Smooth muscle cell (in vitro differentiated cells): Measurements from ENCODE around the gene PLPPR1. TPM values are rescaled to one million over a fixed set of nuclear protein-coding genes. Genes with fewer than 3 reads are reported as not detected.
A peak's percentile ranks its signal among the peaks of the same experiment; 100 is the strongest.

ENCODE experiments used
- DNase-seq: peaks from one replicate; lab custom pipeline; 2025; ENCODE audit not compliant: unreplicated experiment; lab: John Stamatoyannopoulos, UW
- H2AFZ ChIP-seq: fragments of 200-600 bp; sonication (generic); 2 replicates; pipeline ENCODE4 v1.6.0; 2016; ENCODE audit warnings: antibody characterized with exemption, low read depth, mild to moderate bottlenecking
- H3F3A ChIP-seq: fragments of 200-600 bp; sonication (generic); 2 replicates; pipeline ENCODE4 v1.6.0; 2017; ENCODE audit warnings: antibody characterized with exemption, low read depth
- H3K27ac ChIP-seq: fragments of 200-600 bp; sonication (generic); 2 replicates; pipeline ENCODE4 v1.5.1; 2016; ENCODE audit warnings: low read depth, mild to moderate bottlenecking
- H3K27me3 ChIP-seq: fragments of 200-600 bp; sonication (generic); 2 replicates; pipeline ENCODE4 v1.6.1; 2016; ENCODE audit warnings: low read depth, mild to moderate bottlenecking
- H3K36me3 ChIP-seq: fragments of 200-600 bp; sonication (generic); 2 replicates; pipeline ENCODE4 v1.5.1; 2016; ENCODE audit warnings: low read depth
- H3K4me1 ChIP-seq: fragments of 200-600 bp; sonication (generic); 2 replicates; pipeline ENCODE4 v1.5.1; 2016; ENCODE audit warnings: low read depth
- H3K4me2 ChIP-seq: fragments of 200-600 bp; sonication (generic); 2 replicates; pipeline ENCODE4 v1.6.0; 2016; ENCODE audit warnings: mild to moderate bottlenecking
- H3K4me3 ChIP-seq: fragments of 200-600 bp; sonication (generic); 2 replicates; pipeline ENCODE4 v1.5.1; 2016; ENCODE audit warnings: mild to moderate bottlenecking
- H3K79me2 ChIP-seq: fragments of 200-600 bp; sonication (generic); 2 replicates; pipeline ENCODE4 v1.6.0; 2016; ENCODE audit warnings: low read depth, mild to moderate bottlenecking
- H3K9ac ChIP-seq: fragments of 200-600 bp; sonication (generic); 2 replicates; pipeline ENCODE4 v1.6.0; 2016; ENCODE audit warnings: low read depth
- H3K9me3 ChIP-seq: fragments of 200-600 bp; sonication (generic); replicated peaks from 2 replicates; pipeline ENCODE4 v1.5.1; 2016; ENCODE audit warnings: low read depth
- H4K20me1 ChIP-seq: fragments of 200-600 bp; sonication (generic); 2 replicates; pipeline ENCODE4 v1.6.0; 2016; ENCODE audit warnings: low read depth
- WGBS: methylation state at CpG from one replicate; pipeline ENCODE4 v1.1.7; 2016; ENCODE audit warnings: low lambda C conversion rate; 5-methylcytosine and 5-hydroxymethylcytosine counted together
- polyA plus RNA-seq: library from polyadenylated mRNA; unstranded; fragments of >200 nt; fragmentation: Nextera tagmentation; extraction: Ambion mirVana; gene quantifications from 2 replicates; pipeline ENCODE4 v1.2.1, GENCODE V29; 2016
- total RNA-seq: library from RNA; depleted of rRNA; stranded (reverse); fragments of >200 nt; gene quantifications from 2 replicates; pipeline ENCODE4 v1.2.3, GENCODE V29; 2014
- TF ChIP-seq, protein P1 (sequence below): fragments of 200-600 bp; sonication (generic); IDR thresholded peaks from 2 replicates; pipeline ENCODE4 v1.5.1; 2017; ENCODE audit warnings: borderline replicate concordance, mild to moderate bottlenecking, antibody characterized with exemption; ENCODE audit not compliant: insufficient read depth, poor library complexity, severe bottlenecking

PLPPR1 gene
- total and polyA plus RNA-seq, 2 experiments from 2014 or later: not detected

- Histone ChIP-seq H3K9me3 (no peaks in the 10 kb centered on the region), H3K4me3 (no peak overlapping the region), H3K27ac (no peak overlapping the region), H3K9ac (no peak overlapping the region), H3K36me3 (no peaks in the 10 kb centered on the region), H4K20me1 (no peaks in the 10 kb centered on the region), H2AFZ (no peak overlapping the region), H3K4me2 (no peak overlapping the region), H3K27me3 (peaks cover 5% of the 10 kb centered on the region), H3F3A (no peaks in the 10 kb centered on the region), H3K4me1 (no peaks in the 10 kb centered on the region), H3K79me2 (no peaks in the 10 kb centered on the region)
- TF ChIP-seq, protein P1, sequence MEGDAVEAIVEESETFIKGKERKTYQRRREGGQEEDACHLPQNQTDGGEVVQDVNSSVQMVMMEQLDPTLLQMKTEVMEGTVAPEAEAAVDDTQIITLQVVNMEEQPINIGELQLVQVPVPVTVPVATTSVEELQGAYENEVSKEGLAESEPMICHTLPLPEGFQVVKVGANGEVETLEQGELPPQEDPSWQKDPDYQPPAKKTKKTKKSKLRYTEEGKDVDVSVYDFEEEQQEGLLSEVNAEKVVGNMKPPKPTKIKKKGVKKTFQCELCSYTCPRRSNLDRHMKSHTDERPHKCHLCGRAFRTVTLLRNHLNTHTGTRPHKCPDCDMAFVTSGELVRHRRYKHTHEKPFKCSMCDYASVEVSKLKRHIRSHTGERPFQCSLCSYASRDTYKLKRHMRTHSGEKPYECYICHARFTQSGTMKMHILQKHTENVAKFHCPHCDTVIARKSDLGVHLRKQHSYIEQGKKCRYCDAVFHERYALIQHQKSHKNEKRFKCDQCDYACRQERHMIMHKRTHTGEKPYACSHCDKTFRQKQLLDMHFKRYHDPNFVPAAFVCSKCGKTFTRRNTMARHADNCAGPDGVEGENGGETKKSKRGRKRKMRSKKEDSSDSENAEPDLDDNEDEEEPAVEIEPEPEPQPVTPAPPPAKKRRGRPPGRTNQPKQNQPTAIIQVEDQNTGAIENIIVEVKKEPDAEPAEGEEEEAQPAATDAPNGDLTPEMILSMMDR: no peak
- 97% methylated on average over 1 of the region's 1 CpG for WGBS
- no peak for DNase-seq
Observed at GRCh38 chr9:100992632-100993031, 35.9 kb upstream of the PLPPR1 start.

DNA sequence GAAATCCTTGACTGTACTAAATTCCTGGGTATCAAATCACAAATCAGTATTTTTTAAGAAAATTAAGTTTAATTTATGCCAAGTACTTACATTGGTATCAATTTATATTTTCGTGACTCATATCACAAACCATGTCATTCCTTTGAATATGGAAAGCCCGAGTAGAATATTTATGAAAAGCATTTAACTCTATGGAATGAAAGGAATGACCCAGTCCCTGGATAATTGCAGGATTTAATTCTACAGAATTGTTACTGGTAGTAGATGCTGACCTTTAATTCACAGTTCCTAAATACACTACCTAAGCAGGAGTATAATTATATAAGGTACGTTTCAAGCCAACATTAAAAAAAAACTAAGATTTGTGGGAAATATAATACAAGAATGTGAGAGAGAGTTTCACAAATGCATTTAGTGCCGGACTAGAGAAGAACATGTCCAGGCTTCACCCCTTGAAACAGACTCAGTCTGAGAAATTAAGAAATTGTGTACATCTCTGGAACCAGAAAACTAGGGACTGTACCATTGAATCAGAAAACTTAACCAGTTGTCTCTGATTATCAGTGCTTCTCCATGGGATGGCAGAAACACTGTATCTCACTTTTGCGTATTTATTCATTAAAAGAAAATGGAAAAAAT is 28.5 kb upstream of the PLPPR1 start:
- TF ChIP-seq, protein P1: no peak
- H3K9ac ChIP-seq: no peak overlapping the region
- H3K36me3 ChIP-seq: no peaks in the 10 kb centered on the region
- no peak overlapping the region for H2AFZ ChIP-seq
- peaks cover 5% of the 10 kb centered on the region for H3K27me3 ChIP-seq
- H3K27ac ChIP-seq: peak overlapping the region; percentile 3
- H3K4me1 ChIP-seq: no peaks in the 10 kb centered on the region
- H3F3A ChIP-seq: no peaks in the 10 kb centered on the region
- H3K9me3 ChIP-seq: no peaks in the 10 kb centered on the region
- no peaks in the 10 kb centered on the region for H3K79me2 ChIP-seq
- 84% methylated on average over 5 of the region's 5 CpGs for WGBS
- H4K20me1 ChIP-seq: no peaks in the 10 kb centered on the region
- no peak overlapping the region for H3K4me2 ChIP-seq
- H3K4me3 ChIP-seq: no peak overlapping the region
- DNase-seq: no peak

GRCh38 chr9:101005246-101005645 is 23.3 kb upstream of the PLPPR1 start:
- no peaks in the 10 kb centered on the region for H3K36me3 ChIP-seq
- no peaks in the 10 kb centered on the region for H3F3A ChIP-seq
- H4K20me1 ChIP-seq: no peaks in the 10 kb centered on the region
- no peaks in the 10 kb centered on the region for H3K79me2 ChIP-seq
- WGBS: 92% methylated on average over 3 of the region's 3 CpGs
- H3K9me3 ChIP-seq: no peaks in the 10 kb centered on the region
- TF ChIP-seq, protein P1: no peak
- H3K4me3 ChIP-seq: no peak overlapping the region
- H3K27me3 ChIP-seq: no peaks in the 10 kb centered on the region
- no peaks in the 10 kb centered on the region for H3K4me1 ChIP-seq
- DNase-seq: no peak
- H2AFZ ChIP-seq: no peak overlapping the region
- H3K27ac ChIP-seq: no peak overlapping the region
- H3K9ac ChIP-seq: no peak overlapping the region
- H3K4me2 ChIP-seq: no peak overlapping the region

DNA sequence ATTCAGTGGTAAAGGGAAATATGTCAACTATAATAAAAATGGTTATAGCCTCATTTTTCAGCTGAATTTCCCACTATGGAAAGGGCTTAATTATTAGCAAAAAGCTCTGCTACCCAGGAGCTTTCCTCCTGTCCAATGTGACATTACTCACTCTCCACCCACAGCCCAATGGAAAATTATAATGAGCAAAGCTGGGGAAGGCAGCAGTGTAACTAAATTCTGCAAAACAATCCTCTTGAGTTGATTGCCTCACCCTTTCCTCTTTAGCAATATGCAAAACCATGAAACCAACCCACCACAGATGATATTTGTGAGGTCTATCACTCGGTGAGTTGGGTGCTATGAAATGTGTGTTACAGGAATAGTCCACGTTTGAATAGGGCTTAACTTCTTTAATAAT is 14.0 kb upstream of the PLPPR1 start:
- H3K4me3 ChIP-seq: no peak overlapping the region
- TF ChIP-seq, protein P1: no peak
- H4K20me1 ChIP-seq: no peaks in the 10 kb centered on the region
- no peaks in the 10 kb centered on the region for H3K36me3 ChIP-seq
- H3F3A ChIP-seq: no peaks in the 10 kb centered on the region
- no peak overlapping the region for H3K4me2 ChIP-seq
- WGBS: 57% methylated on average over 2 of the region's 2 CpGs
- peaks cover 6% of the 10 kb centered on the region for H3K27me3 ChIP-seq
- H2AFZ ChIP-seq: no peak overlapping the region
- no peak overlapping the region for H3K27ac ChIP-seq
- H3K9ac ChIP-seq: no peak overlapping the region
- H3K79me2 ChIP-seq: no peaks in the 10 kb centered on the region
- DNase-seq: no peak
- no peaks in the 10 kb centered on the region for H3K9me3 ChIP-seq
- no peaks in the 10 kb centered on the region for H3K4me1 ChIP-seq
